Measurements from ENCODE around the gene HSF4. TPM values are rescaled to one million over a fixed set of nuclear protein-coding genes. Genes with fewer than 3 reads are reported as not detected.

The HSF4 gene
- total and polyA plus RNA-seq, 2 of the 4 experiments (the other 2 are of a cell fraction): 0.54 to 7.5 TPM

DNA sequence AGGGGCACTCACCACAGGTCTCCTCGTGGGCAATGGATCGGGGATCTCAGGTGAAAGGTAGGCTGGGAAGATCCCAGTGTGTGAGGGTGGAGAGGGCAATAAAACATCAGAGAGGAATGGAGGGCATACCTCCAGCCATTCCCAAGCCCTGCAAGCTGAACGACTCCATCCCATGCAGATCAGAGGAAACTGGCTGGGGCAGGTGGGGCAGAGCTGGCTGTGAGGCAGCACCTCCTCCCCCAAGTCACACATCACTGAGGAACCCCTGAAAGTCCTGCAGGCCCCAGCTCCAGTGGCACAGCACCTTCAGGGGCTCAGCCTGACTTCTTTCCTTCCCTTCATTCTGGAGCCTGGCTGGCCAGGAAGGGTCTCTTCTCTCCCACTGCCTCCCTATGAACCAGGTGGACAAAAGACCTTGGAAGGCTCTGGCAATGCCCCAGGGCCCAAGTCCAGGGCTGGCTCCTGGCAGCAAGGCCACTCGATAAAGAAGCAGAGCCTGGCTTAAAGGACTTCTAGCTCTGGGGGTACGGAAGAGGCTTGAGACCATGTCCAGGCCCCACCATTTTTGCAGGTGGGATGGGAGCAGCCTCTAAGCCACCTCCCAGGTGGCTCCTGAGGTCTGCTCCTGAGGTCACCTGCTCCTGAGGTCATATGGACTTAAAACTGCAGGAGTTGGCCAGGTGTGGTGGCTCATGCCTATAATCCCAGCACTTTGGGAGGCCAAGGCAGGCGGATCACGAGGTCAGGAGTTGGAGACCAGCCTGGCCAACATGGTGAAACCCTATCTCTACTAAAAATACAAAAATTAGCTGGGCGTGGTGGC, 48.9 kb downstream of the HSF4 start:
- ChIA-PET CTCF (no interaction called here), POLR2A (ENCODE audit: unreplicated experiment) (no interaction called here)
- ATAC-seq (ENCODE audit: low read depth): no peak

More for the DNA sequence above, 48.9 kb downstream of the HSF4 start:
- H3K4ac ChIP-seq (ENCODE audit: low read depth, low read length): no peak overlapping the region
- H4K91ac ChIP-seq (ENCODE audit: insufficient read depth, low read depth, low read length): no peak overlapping the region
- no peak overlapping the region for H3K4me2 ChIP-seq (ENCODE audit: low read depth, low read length)
- H3K56ac ChIP-seq (ENCODE audit: extremely low read depth, insufficient read depth, low read length): no peak overlapping the region
- no peak for TF ChIP-seq MXI1 (IDR thresholded peaks at IDR 0.05; ENCODE audit: borderline replicate concordance, low read depth, low read length)
- no peak for TF ChIP-seq MAZ (IDR thresholded peaks at IDR 0.05; ENCODE audit: borderline replicate concordance, low read depth, low read length)
- no peak for TF ChIP-seq MAFK (IDR thresholded peaks at IDR 0.05; ENCODE audit: low read depth, low read length)
- TF ChIP-seq, protein P1, sequence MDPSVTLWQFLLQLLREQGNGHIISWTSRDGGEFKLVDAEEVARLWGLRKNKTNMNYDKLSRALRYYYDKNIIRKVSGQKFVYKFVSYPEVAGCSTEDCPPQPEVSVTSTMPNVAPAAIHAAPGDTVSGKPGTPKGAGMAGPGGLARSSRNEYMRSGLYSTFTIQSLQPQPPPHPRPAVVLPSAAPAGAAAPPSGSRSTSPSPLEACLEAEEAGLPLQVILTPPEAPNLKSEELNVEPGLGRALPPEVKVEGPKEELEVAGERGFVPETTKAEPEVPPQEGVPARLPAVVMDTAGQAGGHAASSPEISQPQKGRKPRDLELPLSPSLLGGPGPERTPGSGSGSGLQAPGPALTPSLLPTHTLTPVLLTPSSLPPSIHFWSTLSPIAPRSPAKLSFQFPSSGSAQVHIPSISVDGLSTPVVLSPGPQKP (IDR thresholded peaks at IDR 0.05; ENCODE audit: borderline replicate concordance, low read depth, low read length): no peak
- TF ChIP-seq CHD1 (IDR thresholded peaks at IDR 0.05; ENCODE audit: low read depth, low read length): no peak
- TF ChIP-seq, protein P2, sequence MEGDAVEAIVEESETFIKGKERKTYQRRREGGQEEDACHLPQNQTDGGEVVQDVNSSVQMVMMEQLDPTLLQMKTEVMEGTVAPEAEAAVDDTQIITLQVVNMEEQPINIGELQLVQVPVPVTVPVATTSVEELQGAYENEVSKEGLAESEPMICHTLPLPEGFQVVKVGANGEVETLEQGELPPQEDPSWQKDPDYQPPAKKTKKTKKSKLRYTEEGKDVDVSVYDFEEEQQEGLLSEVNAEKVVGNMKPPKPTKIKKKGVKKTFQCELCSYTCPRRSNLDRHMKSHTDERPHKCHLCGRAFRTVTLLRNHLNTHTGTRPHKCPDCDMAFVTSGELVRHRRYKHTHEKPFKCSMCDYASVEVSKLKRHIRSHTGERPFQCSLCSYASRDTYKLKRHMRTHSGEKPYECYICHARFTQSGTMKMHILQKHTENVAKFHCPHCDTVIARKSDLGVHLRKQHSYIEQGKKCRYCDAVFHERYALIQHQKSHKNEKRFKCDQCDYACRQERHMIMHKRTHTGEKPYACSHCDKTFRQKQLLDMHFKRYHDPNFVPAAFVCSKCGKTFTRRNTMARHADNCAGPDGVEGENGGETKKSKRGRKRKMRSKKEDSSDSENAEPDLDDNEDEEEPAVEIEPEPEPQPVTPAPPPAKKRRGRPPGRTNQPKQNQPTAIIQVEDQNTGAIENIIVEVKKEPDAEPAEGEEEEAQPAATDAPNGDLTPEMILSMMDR (conservative IDR thresholded peaks at IDR 0.05; ENCODE audit: low read depth, low read length): no peak
- TF ChIP-seq BHLHE40 (IDR thresholded peaks at IDR 0.05; ENCODE audit: low read depth, low read length): no peak
- TF ChIP-seq NFE2L2 (IDR thresholded peaks at IDR 0.05; ENCODE audit: low read depth, low read length): no peak
- no peak overlapping the region for H3K4me3 ChIP-seq (ENCODE audit: insufficient read depth, low read depth, low read length)
- no peak overlapping the region for H3K9ac ChIP-seq (ENCODE audit: low read depth, low read length)
- no peak overlapping the region for H3K14ac ChIP-seq (replicated peaks; ENCODE audit: low read depth, low read length)
- H3K27me3 ChIP-seq (ENCODE audit: control insufficient read depth, insufficient read depth, low read length): no peaks in the 10 kb centered on the region
- no peaks in the 10 kb centered on the region for H3K9me3 ChIP-seq (ENCODE audit: control insufficient read depth, insufficient read depth, low read length)
- H2BK15ac ChIP-seq (ENCODE audit: low read depth, low read length): no peak overlapping the region
- WGBS, 2 experiments (ENCODE audit: extremely low coverage in 2 of 2, insufficient read length in 1 of 2): 75% methylated on average over 2 of the region's 8 CpGs; no CpG with 5 or more reads in 1 of the 2 experiments
- peaks cover 0 to 3% of the 10 kb centered on the region in 2 experiments; a peak in 1 of 4 replicates for H3K79me1 ChIP-seq (ENCODE audit: low read depth in 1 of 2, low read length in 2 of 2)
- dilution Hi-C loops (cut with HindIII; ENCODE audit: low sequenced_read_pairs, unreplicated experiment) (no loop called here), in situ Hi-C loops (cut with MboI; ENCODE audit: low sequenced_read_pairs) (no loop called here), intact Hi-C loops (cut with micrococcal nuclease) (no loop called here)
- H4K8ac ChIP-seq (ENCODE audit: low read depth in 2 of 2, low read length in 2 of 2): no peak overlapping the region
- no peak overlapping the region for H2AFZ ChIP-seq (replicated peaks; ENCODE audit: low read length, poor library complexity)
- no peak for DNase-seq
- H2BK120ac ChIP-seq (ENCODE audit: low read depth, low read length): no peak overlapping the region
- H2BK20ac ChIP-seq (ENCODE audit: low read depth, low read length): no peak overlapping the region
- H4K20me1 ChIP-seq (ENCODE audit: insufficient read depth, low read length): no peaks in the 10 kb centered on the region
- no peak overlapping the region for H3K23ac ChIP-seq (ENCODE audit: low read depth, low read length)
- no peak overlapping the region for H2AK9ac ChIP-seq (replicated peaks; ENCODE audit: low read depth, low read length, poor library complexity)
- peaks cover 4% of the 10 kb centered on the region; the same call in 1 of the 2 replicates for H3K36me3 ChIP-seq (ENCODE audit: control insufficient read depth, insufficient read depth, low read length)
- BruUV-seq (replicated peaks): no TSS peak
- H4K5ac ChIP-seq (ENCODE audit: low read depth, low read length): no peak overlapping the region
- no peak overlapping the region for H2BK5ac ChIP-seq (ENCODE audit: low read depth, low read length, poor library complexity, severe bottlenecking)
- H3K9me1 ChIP-seq (ENCODE audit: insufficient read depth, low read length): peaks cover 10% of the 10 kb centered on the region; the same call in 1 of the 2 replicates
- no peak overlapping the region for H3K27ac ChIP-seq (ENCODE audit: insufficient read depth, low read length)
- H3K4me1 ChIP-seq (ENCODE audit: control insufficient read depth, insufficient read depth, low read length): no peaks in the 10 kb centered on the region
- H2AK5ac ChIP-seq (ENCODE audit: low read depth, low read length): no peak overlapping the region
- no peak overlapping the region for H3K18ac ChIP-seq (ENCODE audit: low read depth, low read length)
